HCT116 (cell line): ENCODE measurements around the gene DNASE1L3. TPM values are rescaled to one million over a fixed set of nuclear protein-coding genes. Genes with fewer than 3 reads are reported as not detected.

Source experiments
- ATAC-seq: fragments of 200-7000 bp; cut with Tn5 transposase; 2 replicates; pipeline ENCODE4 v1.9.1; 2020; ENCODE audit warnings: mild to moderate bottlenecking, moderate library complexity
- BruUV-seq: library from RNA; stranded (reverse); fragments of 400-500 nt; replicated peaks from 2 replicates; lab custom pipeline; 2021; lab: Mats Ljungman, UMichigan
- CTCF ChIA-PET: fragments of 300-600 bp; sonication (Branson Sonifier 250); formaldehyde crosslinking; loops from one replicate; lab custom pipeline; 2021; ENCODE audit warnings: antibody characterized with exemption; lab: Charles Lee
- POLR2A ChIA-PET: fragments of 300-600, 350-600 bp; sonication (Branson Sonifier 250); formaldehyde crosslinking; loops from one replicate; lab custom pipeline; 2021; ENCODE audit warnings: antibody characterized with exemption; lab: Charles Lee
- RAD21 ChIA-PET, 2 experiments: fragments of 300-600 bp; sonication (Branson Sonifier 250); formaldehyde crosslinking; loops; one replicate each; lab custom pipeline; 2023; ENCODE audit warnings: low total read pairs in 2 of 2; ENCODE audit not compliant: uncharacterized antibody in 2 of 2, unreplicated experiment in 2 of 2, low non-redundant PET in 1 of 2; lab: Charles Lee
- DNase-seq: peaks from one replicate; pipeline ENCODE4 v3.0.0-alpha.2; 2010; ENCODE audit warnings: low read depth, low spot score
- H2AFZ ChIP-seq: fragments of 200-600 bp; shearing (Covaris generic), sonication (generic); 2 replicates; pipeline ENCODE4 v1.6.1; 2017; ENCODE audit warnings: low read depth, mixed run types, mixed read lengths, antibody characterized with exemption, low read length; ENCODE audit not compliant: poor library complexity, severe bottlenecking
- H3K27ac ChIP-seq: 2 replicates; pipeline ENCODE4 v1.5.1; 2012; ENCODE audit warnings: low read depth, low read length
- H3K27me3 ChIP-seq: fragments of 200-600 bp; sonication (generic); 2 replicates; pipeline ENCODE4 v1.6.1; 2016; ENCODE audit warnings: mixed run types, low read length, mixed read lengths; ENCODE audit not compliant: insufficient read depth
- H3K36me3 ChIP-seq, 2 experiments: fragments of 200-500 bp in 1 of 2; fragments of 200-600 bp in 1 of 2; sonication (Bioruptor generic) in 1 of 2; sonication (generic) in 1 of 2; 2 replicates each; pipeline versions ENCODE4 v1.5.1 to v1.6.1; 2014 to 2016; ENCODE audit warnings: low read length in 2 of 2, inconsistent platforms in 1 of 2, mixed read lengths in 1 of 2, mixed run types in 1 of 2; ENCODE audit not compliant: insufficient read depth in 2 of 2, control insufficient read depth in 1 of 2
- H3K4me1 ChIP-seq, 2 experiments: fragments of 200-600 bp in 1 of 2; sonication (generic) in 1 of 2; 2 replicates each; pipeline versions ENCODE4 v1.5.1 to v1.6.1; 2012 to 2017; ENCODE audit warnings: low read length in 2 of 2, inconsistent platforms in 1 of 2, mild to moderate bottlenecking in 1 of 2, mixed read lengths in 1 of 2, mixed run types in 1 of 2, moderate library complexity in 1 of 2; ENCODE audit not compliant: insufficient read depth in 2 of 2, control insufficient read depth in 1 of 2
- H3K4me2 ChIP-seq: fragments of 200-600 bp; sonication (generic); 2 replicates; pipeline ENCODE4 v1.6.1; 2017; ENCODE audit warnings: mixed run types, low read length, mixed read lengths
- H3K4me3 ChIP-seq, 2 experiments: fragments of 200-600 bp in 1 of 2; sonication (generic) in 1 of 2; replicated peaks in 1 of 2; 2 replicates each; pipeline ENCODE4 v1.5.1; 2011 to 2016; ENCODE audit warnings: low read length in 2 of 2, control low read depth in 1 of 2, low read depth in 1 of 2, mild to moderate bottlenecking in 1 of 2, mixed read lengths in 1 of 2, mixed run types in 1 of 2
- H3K79me2 ChIP-seq: fragments of 200-600 bp; sonication (generic); 2 replicates; pipeline ENCODE4 v1.6.1; 2017; ENCODE audit warnings: mild to moderate bottlenecking, mixed run types, low read length, moderate library complexity, mixed read lengths; ENCODE audit not compliant: insufficient read depth
- H3K9ac ChIP-seq: fragments of 200-600 bp; sonication (generic); 2 replicates; pipeline ENCODE4 v1.6.1; 2016; ENCODE audit warnings: low read length, mixed read lengths
- H3K9me2 ChIP-seq: fragments of 200-600 bp; sonication (generic), shearing (Covaris generic); 2 replicates; pipeline ENCODE4 v1.6.1; 2017; ENCODE audit warnings: mixed run types, mild to moderate bottlenecking, moderate library complexity; ENCODE audit not compliant: insufficient read depth
- H3K9me3 ChIP-seq, 2 experiments: fragments of 200-500 bp in 1 of 2; fragments of 200-600 bp in 1 of 2; sonication (Bioruptor generic) in 1 of 2; sonication (generic) in 1 of 2; 2 replicates each; pipeline ENCODE4 v1.6.1; 2014 to 2017; ENCODE audit warnings: low read length in 2 of 2, mixed read lengths in 2 of 2, inconsistent platforms in 1 of 2, low read depth in 1 of 2, mild to moderate bottlenecking in 1 of 2, mixed run types in 1 of 2, moderate library complexity in 1 of 2; ENCODE audit not compliant: control insufficient read depth in 1 of 2, insufficient read depth in 1 of 2
- H4K20me1 ChIP-seq: fragments of 200-600 bp; sonication (generic), shearing (Covaris generic); 2 replicates; pipeline ENCODE4 v1.6.1; 2017; ENCODE audit warnings: mixed run types, mild to moderate bottlenecking, moderate library complexity; ENCODE audit not compliant: insufficient read depth
- ATF3 ChIP-seq: IDR thresholded peaks from 2 replicates; pipeline ENCODE4 v1.6.1; 2012
- ELF1 ChIP-seq: IDR thresholded peaks from 2 replicates; pipeline ENCODE4 v1.6.1; 2012; ENCODE audit warnings: low read depth, borderline replicate concordance
- EZH2 ChIP-seq: fragments of 200-600 bp; sonication (generic); IDR thresholded peaks from 2 replicates; pipeline ENCODE4 v1.6.1; 2017; ENCODE audit warnings: antibody characterized with exemption, mixed run types
- JUND ChIP-seq: IDR thresholded peaks from 2 replicates; pipeline ENCODE4 v1.6.1; 2012
- TCF7L2 ChIP-seq: IDR thresholded peaks from 2 replicates; pipeline ENCODE4 v1.7.0; 2011; ENCODE audit warnings: borderline replicate concordance, inconsistent platforms; ENCODE audit not compliant: insufficient read depth, insufficient read length; ENCODE audit errors: extremely low read depth
- ZBTB33 ChIP-seq: IDR thresholded peaks from 2 replicates; pipeline ENCODE4 v1.6.1; 2011; ENCODE audit warnings: mild to moderate bottlenecking, low read length, moderate library complexity; ENCODE audit not compliant: insufficient replicate concordance; ENCODE audit errors: extremely low read depth
- ZFX ChIP-seq: fragments of 450-650 bp; IDR thresholded peaks from 2 replicates; pipeline ENCODE4 v1.6.1; 2017
- ZNF274 ChIP-seq: fragments of 200-500 bp; sonication (Bioruptor generic); IDR thresholded peaks from 2 replicates; pipeline ENCODE4 v1.6.1; 2014; ENCODE audit warnings: mild to moderate bottlenecking, low read depth, low read length, inconsistent platforms
- intact Hi-C: fragments of 100-400 bp; cut with micrococcal nuclease; formaldehyde crosslinking; loops from 2 replicates; pipeline ENCODE4 v1.10.0; 2022
- total RNA-seq: library from RNA; stranded (reverse); gene quantifications from one replicate; pipeline ENCODE4 v1.2.1, GENCODE V29; 2021; ENCODE audit not compliant: unreplicated experiment
- TF ChIP-seq, protein P1 (sequence below): IDR thresholded peaks from 2 replicates; pipeline ENCODE4 v1.6.1; 2012

The DNASE1L3 gene
- total RNA-seq, 1 experiment from 2014 or later, result not detected

DNA sequence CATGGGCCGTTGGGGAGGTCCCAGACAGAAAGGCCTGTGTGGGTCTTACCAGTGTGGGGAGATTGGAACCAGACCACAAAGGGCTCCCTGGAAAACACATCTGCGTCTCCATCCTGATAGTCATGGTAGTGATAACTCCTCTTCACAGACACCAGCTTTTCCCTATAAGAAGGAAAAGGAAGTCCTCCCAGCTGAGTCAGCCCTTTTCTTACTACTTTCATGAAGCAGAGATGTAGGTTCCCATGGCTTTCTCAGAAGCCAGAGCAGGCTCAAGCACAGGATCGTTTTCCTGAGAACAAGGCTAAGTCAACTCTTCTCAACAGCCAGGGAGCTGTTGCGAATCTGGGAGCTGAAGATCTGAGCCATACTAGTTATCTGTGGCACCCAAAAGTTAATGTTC lies 6.1 kb downstream of the DNASE1L3 start:
- H3K36me3 ChIP-seq, result no peaks in the 10 kb centered on the region
- peaks cover 0 to 13% of the 10 kb centered on the region in 2 experiments; a peak in 2 of 4 replicates for H3K4me1 ChIP-seq
- CTCF ChIA-PET, result no interaction called here
- H4K20me1 ChIP-seq, result no peaks in the 10 kb centered on the region
- H3K27me3 ChIP-seq, result no peaks in the 10 kb centered on the region
- H3K4me2 ChIP-seq, result no peak overlapping the region
- H3K79me2 ChIP-seq, result no peaks in the 10 kb centered on the region
- no peaks in the 10 kb centered on the region for H3K9me2 ChIP-seq
- RAD21 ChIA-PET, result no interaction called here
- H2AFZ ChIP-seq, result no peak overlapping the region
- TF ChIP-seq TCF7L2 (no peak), EZH2 (no peak), ZFX (no peak), JUND (no peak), ZNF274 (no peak), ATF3 (no peak), ELF1 (no peak), ZBTB33 (no peak)
- TF ChIP-seq, protein P1, sequence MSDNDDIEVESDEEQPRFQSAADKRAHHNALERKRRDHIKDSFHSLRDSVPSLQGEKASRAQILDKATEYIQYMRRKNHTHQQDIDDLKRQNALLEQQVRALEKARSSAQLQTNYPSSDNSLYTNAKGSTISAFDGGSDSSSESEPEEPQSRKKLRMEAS, result no peak
- TF ChIP-seq, all 23 proteins: peak for 0
- Histone ChIP-seq H3K4me3 (no peak overlapping the region), H3K9ac (no peak overlapping the region), H3K27ac (no peak overlapping the region), H3K9me3 (no peaks in the 10 kb centered on the region)
- intact Hi-C loops, result no loop called here
- no peak for DNase-seq
- no TSS peak for BruUV-seq
- no peak for ATAC-seq
- POLR2A ChIA-PET, result no interaction called here
